Subcutaneous adipose tissue (tissue), 4 donors: ENCODE data around the gene GPR152. TPM values are rescaled to one million over a fixed set of nuclear protein-coding genes. Genes with fewer than 3 reads are reported as not detected.

Experiments
- total RNA-seq, 4 donors: library from RNA; depleted of rRNA; stranded (reverse); fragments of >200 nt; gene quantifications; one replicate each; pipeline ENCODE4 v1.1.0, GENCODE V29; 2016
- TF ChIP-seq, protein P1 (sequence below): fragments of 450-650 bp; IDR thresholded peaks from one replicate; pipeline ENCODE4 v1.5.1; 2016; ENCODE audit warnings: low read depth, mild to moderate bottlenecking, control low read depth, antibody characterized with exemption, moderate library complexity

Gene GPR152
- total RNA-seq, 4 donors from 2014 or later = not detected

DNA sequence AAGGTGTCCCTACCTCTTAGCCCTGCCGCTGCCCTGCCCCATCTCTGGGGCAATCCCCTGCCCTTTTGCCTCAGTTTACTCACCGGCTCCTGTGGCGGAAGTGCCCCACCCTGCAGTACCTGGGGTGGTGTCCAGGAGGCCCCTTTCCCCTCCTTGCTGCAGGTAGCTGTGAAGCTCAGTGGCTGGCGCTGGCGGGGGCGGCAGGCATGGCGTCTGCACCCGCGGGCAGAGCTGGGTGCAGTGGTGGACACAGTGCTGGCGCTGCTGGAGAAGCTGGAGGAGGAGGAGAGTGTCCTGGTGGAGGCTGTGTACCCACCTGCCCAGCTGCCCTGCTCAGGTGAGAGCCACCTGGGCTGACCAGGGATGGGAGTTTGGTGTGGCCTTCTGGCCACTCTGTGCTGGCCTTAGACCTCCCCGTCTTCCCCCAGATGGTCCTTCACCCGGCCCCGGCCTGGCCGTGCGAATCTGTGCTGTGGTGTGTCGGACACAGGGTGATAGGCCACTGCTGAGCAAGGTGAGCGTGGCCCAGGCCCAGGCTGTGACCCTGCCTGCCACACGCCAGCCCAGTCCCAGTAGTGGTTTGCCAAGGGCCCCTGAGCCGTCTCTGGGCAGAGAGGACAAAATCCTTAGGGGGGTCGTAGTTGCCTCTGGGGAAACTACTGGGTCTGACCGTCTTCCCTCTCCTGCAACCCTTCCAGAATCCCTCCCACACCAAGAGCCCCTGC, 33.0 kb downstream of the GPR152 start:
- TF ChIP-seq, protein P1, sequence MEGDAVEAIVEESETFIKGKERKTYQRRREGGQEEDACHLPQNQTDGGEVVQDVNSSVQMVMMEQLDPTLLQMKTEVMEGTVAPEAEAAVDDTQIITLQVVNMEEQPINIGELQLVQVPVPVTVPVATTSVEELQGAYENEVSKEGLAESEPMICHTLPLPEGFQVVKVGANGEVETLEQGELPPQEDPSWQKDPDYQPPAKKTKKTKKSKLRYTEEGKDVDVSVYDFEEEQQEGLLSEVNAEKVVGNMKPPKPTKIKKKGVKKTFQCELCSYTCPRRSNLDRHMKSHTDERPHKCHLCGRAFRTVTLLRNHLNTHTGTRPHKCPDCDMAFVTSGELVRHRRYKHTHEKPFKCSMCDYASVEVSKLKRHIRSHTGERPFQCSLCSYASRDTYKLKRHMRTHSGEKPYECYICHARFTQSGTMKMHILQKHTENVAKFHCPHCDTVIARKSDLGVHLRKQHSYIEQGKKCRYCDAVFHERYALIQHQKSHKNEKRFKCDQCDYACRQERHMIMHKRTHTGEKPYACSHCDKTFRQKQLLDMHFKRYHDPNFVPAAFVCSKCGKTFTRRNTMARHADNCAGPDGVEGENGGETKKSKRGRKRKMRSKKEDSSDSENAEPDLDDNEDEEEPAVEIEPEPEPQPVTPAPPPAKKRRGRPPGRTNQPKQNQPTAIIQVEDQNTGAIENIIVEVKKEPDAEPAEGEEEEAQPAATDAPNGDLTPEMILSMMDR = no peak

- TF ChIP-seq, protein P1 = no peak
These were observed 33.9 kb downstream of the GPR152 start for GRCh38 chr11:67418476-67419281.

- TF ChIP-seq, protein P1 = no peak
These were observed 35.1 kb downstream of the GPR152 start for GRCh38 chr11:67417425-67417824.

GRCh38 chr11:67416416-67417335, 35.9 kb downstream of the GPR152 start:
- TF ChIP-seq, protein P1 = no peak

GRCh38 chr11:67415501-67416304, 36.8 kb downstream of the GPR152 start, which contains the start of gene CARNS1:
CARNS1 (plus strand) TSS chr11:67415678; CDS start chr11:67416200, 522 bp downstream.
- TF ChIP-seq, protein P1 = no peak

- TF ChIP-seq, protein P1 = no peak
These were observed 39.2 kb downstream of the GPR152 start for GRCh38 chr11:67413266-67413849.
